ENCODE measurements around the gene SEPTIN6.

DNA sequence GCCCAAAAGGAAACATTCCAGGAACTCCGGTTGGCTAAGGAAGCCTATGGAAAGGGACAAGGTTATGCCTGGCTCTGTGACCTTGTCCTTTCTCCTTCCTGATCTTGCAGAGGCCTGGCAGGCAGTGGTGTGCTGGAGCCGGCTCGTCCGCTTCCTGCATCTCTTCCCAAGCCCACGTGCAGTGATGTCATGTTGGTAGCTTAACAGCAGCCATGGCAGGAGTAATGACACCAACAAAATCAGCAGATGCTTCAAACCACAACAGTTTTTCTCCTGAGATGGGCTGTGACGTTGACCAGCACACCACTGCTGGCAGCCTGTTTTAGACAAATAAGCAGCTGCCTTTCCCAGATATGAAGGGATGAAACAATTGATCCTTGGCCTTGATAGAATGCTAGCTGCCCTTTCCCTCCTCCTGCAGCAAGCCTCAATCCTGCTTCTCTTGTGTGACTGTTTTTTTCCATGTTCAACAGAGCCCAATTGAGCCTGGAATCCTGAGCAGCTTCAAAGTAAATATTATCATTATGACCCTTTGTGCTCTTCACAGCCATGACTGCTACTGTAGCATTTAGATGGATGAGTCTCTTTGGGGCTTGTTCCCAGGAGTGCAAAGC lies 23.4 kb downstream of the SEPTIN6 start:
- TF ChIP-seq, protein P1, sequence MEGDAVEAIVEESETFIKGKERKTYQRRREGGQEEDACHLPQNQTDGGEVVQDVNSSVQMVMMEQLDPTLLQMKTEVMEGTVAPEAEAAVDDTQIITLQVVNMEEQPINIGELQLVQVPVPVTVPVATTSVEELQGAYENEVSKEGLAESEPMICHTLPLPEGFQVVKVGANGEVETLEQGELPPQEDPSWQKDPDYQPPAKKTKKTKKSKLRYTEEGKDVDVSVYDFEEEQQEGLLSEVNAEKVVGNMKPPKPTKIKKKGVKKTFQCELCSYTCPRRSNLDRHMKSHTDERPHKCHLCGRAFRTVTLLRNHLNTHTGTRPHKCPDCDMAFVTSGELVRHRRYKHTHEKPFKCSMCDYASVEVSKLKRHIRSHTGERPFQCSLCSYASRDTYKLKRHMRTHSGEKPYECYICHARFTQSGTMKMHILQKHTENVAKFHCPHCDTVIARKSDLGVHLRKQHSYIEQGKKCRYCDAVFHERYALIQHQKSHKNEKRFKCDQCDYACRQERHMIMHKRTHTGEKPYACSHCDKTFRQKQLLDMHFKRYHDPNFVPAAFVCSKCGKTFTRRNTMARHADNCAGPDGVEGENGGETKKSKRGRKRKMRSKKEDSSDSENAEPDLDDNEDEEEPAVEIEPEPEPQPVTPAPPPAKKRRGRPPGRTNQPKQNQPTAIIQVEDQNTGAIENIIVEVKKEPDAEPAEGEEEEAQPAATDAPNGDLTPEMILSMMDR (IDR thresholded peaks at IDR 0.05; ENCODE audit: poor library complexity): no peak
- no peak for TF ChIP-seq EZH2 (IDR thresholded peaks at IDR 0.05; ENCODE audit: borderline replicate concordance)
